ENCODE data around the gene MAPK10.

Gene MAPK10

DNA sequence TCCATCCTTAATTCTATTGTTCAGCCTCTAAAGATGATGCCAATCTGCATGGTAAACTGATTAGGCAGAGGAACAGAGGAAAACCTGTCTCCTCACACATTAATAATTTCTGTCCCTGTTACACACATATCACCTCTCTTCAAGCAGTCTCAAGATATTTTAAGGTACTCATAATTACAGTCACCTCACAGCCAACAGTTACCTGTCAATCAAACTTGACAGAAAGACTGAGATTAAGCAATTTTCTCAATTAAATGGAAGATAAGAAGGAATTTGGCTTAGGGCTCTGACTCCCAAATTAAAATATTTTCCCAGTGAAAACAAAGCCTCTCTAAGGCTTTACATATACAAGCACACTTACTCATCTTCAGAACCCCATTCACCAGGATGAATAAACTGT is 85.2 kb downstream of the MAPK10 start:
- H3K36me3 ChIP-seq (ENCODE audit: control insufficient read depth in 2 of 2, insufficient read depth in 1 of 2, low read length in 2 of 2): no peaks in the 10 kb centered on the region
- H3K27ac ChIP-seq (ENCODE audit: extremely low read depth, low read depth, low read length): no peak overlapping the region
- H3K4me3 ChIP-seq (ENCODE audit: low read depth, low read length): no peak overlapping the region
- no peaks in the 10 kb centered on the region for H3K4me1 ChIP-seq (ENCODE audit: control insufficient read depth, insufficient read depth, low read length)
- no peaks in the 10 kb centered on the region for H3K9me3 ChIP-seq (ENCODE audit: control insufficient read depth, insufficient read depth, low read depth, low read length)
- no peak for TF ChIP-seq ZNF514 (tag by site-specific recombination; IDR thresholded peaks at IDR 0.05)
- TF ChIP-seq, protein P1, sequence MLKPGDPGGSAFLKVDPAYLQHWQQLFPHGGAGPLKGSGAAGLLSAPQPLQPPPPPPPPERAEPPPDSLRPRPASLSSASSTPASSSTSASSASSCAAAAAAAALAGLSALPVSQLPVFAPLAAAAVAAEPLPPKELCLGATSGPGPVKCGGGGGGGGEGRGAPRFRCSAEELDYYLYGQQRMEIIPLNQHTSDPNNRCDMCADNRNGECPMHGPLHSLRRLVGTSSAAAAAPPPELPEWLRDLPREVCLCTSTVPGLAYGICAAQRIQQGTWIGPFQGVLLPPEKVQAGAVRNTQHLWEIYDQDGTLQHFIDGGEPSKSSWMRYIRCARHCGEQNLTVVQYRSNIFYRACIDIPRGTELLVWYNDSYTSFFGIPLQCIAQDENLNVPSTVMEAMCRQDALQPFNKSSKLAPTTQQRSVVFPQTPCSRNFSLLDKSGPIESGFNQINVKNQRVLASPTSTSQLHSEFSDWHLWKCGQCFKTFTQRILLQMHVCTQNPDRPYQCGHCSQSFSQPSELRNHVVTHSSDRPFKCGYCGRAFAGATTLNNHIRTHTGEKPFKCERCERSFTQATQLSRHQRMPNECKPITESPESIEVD (tag by site-specific recombination; IDR thresholded peaks at IDR 0.05): no peak
- CTCF ChIA-PET: no interaction called here
- POLR2A ChIA-PET: no interaction called here

DNA sequence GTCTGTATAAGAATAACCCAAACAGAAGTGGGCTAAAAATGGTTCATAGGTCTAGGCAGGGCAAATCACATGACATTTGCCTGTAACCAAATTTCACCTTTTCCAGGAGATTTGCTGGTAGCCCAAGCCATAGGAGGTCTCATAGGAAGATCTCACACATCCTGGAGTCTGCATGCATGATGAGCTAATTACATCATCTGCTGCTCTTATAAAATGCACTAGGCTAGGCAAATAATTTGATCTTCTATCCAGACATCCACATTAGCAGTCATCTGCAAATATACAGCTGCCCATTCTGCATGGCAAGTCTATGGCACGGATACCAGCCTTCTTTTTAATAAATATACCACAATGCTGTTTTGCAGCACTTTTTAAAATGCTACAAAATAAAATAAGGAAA is 87.2 kb downstream of the MAPK10 start:
- Histone ChIP-seq H3K4me1 (ENCODE audit: control insufficient read depth, insufficient read depth, low read length) (no peaks in the 10 kb centered on the region), H3K4me3 (ENCODE audit: low read depth, low read length) (no peak overlapping the region), H3K27ac (ENCODE audit: extremely low read depth, low read depth, low read length) (no peak overlapping the region), H3K9me3 (ENCODE audit: control insufficient read depth, insufficient read depth, low read depth, low read length) (no peaks in the 10 kb centered on the region), H3K36me3 (ENCODE audit: control insufficient read depth in 2 of 2, insufficient read depth in 1 of 2, low read length in 2 of 2) (no peaks in the 10 kb centered on the region)
- CTCF ChIA-PET: no interaction called here
- TF ChIP-seq ZFP69B (tag by site-specific recombination; IDR thresholded peaks at IDR 0.05) (no peak), SCRT1 (tag by site-specific recombination; IDR thresholded peaks at IDR 0.05; ENCODE audit: borderline replicate concordance) (no peak)
- TF ChIP-seq, protein P2, sequence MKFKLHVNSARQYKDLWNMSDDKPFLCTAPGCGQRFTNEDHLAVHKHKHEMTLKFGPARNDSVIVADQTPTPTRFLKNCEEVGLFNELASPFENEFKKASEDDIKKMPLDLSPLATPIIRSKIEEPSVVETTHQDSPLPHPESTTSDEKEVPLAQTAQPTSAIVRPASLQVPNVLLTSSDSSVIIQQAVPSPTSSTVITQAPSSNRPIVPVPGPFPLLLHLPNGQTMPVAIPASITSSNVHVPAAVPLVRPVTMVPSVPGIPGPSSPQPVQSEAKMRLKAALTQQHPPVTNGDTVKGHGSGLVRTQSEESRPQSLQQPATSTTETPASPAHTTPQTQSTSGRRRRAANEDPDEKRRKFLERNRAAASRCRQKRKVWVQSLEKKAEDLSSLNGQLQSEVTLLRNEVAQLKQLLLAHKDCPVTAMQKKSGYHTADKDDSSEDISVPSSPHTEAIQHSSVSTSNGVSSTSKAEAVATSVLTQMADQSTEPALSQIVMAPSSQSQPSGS (tag by site-specific recombination; IDR thresholded peaks at IDR 0.05; ENCODE audit: low read depth): no peak
- POLR2A ChIA-PET: no interaction called here

DNA sequence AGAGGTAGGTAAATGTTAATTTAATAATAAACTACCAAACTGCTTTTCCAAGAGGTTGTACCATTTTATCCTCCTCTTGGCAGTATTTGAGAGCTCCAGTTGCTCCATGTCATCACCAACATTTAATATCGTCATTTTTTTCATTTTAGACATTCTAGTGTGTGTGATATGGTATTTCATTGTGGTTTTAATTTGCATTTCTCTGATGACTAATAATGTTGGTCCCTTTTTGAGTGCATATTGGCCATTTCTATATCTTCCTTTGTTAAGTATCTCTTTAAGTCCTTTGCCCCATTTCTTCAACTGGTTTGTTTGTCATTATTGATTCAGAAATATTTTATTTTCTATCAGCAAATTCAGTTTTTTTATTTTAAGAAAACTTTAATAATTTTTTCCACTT is 88.8 kb downstream of the MAPK10 start:
- Histone ChIP-seq H3K36me3 (ENCODE audit: control insufficient read depth in 2 of 2, insufficient read depth in 1 of 2, low read length in 2 of 2) (no peaks in the 10 kb centered on the region), H3K27ac (ENCODE audit: extremely low read depth, low read depth, low read length) (no peak overlapping the region), H3K9me3 (ENCODE audit: control insufficient read depth, insufficient read depth, low read depth, low read length) (no peaks in the 10 kb centered on the region), H3K4me1 (ENCODE audit: control insufficient read depth, insufficient read depth, low read length) (no peaks in the 10 kb centered on the region), H3K4me3 (ENCODE audit: low read depth, low read length) (no peak overlapping the region)
- POLR2A ChIA-PET: no interaction called here
- CTCF ChIA-PET: no interaction called here
- TF ChIP-seq ZNF585B (tag by site-specific recombination; IDR thresholded peaks at IDR 0.05) (peak; percentile 36; the same call in 1 of the 2 replicates), ZNF274 (IDR thresholded peaks at IDR 0.05; ENCODE audit: low read length) (no peak), ZNF274 (tag by site-specific recombination; IDR thresholded peaks at IDR 0.05; ENCODE audit: borderline replicate concordance) (no peak)

DNA sequence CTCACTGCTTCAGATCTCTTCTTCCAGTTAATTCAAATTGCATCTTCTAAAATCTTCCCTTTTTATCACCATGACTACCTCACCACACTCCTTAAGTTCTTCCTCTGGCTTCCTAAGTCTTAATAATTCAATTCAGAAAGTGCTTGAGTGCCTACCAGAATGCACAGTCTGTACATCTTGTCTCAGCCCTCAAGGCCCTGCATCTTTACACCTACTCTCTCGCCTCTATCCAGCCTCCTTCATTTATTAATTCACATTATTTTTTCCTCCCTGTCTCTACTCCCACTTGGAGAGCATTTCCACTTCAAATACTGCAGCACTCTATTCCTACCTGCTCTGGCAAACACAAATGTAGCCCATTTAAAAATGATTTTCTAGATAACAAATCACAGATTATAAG is 90.5 kb downstream of the MAPK10 start:
- no peaks in the 10 kb centered on the region for H3K4me1 ChIP-seq (ENCODE audit: control insufficient read depth, insufficient read depth, low read length)
- H3K9me3 ChIP-seq (ENCODE audit: control insufficient read depth, insufficient read depth, low read depth, low read length): no peaks in the 10 kb centered on the region
- no peak overlapping the region for H3K27ac ChIP-seq (ENCODE audit: extremely low read depth, low read depth, low read length)
- no peak overlapping the region for H3K4me3 ChIP-seq (ENCODE audit: low read depth, low read length)
- no peaks in the 10 kb centered on the region for H3K36me3 ChIP-seq (ENCODE audit: control insufficient read depth in 2 of 2, insufficient read depth in 1 of 2, low read length in 2 of 2)
- POLR2A ChIA-PET: no interaction called here
- CTCF ChIA-PET: no interaction called here
- TF ChIP-seq, protein P3, sequence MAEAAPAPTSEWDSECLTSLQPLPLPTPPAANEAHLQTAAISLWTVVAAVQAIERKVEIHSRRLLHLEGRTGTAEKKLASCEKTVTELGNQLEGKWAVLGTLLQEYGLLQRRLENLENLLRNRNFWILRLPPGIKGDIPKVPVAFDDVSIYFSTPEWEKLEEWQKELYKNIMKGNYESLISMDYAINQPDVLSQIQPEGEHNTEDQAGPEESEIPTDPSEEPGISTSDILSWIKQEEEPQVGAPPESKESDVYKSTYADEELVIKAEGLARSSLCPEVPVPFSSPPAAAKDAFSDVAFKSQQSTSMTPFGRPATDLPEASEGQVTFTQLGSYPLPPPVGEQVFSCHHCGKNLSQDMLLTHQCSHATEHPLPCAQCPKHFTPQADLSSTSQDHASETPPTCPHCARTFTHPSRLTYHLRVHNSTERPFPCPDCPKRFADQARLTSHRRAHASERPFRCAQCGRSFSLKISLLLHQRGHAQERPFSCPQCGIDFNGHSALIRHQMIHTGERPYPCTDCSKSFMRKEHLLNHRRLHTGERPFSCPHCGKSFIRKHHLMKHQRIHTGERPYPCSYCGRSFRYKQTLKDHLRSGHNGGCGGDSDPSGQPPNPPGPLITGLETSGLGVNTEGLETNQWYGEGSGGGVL (tag by site-specific recombination; IDR thresholded peaks at IDR 0.05): no peak
- TF ChIP-seq KLF9 (tag by site-specific recombination; IDR thresholded peaks at IDR 0.05; ENCODE audit: low read depth) (no peak), YY2 (tag by site-specific recombination; IDR thresholded peaks at IDR 0.05) (no peak), ZNF501 (tag by site-specific recombination; IDR thresholded peaks at IDR 0.05) (no peak), PRDM1 (tag by site-specific recombination; IDR thresholded peaks at IDR 0.05) (no peak), MEIS1 (CRISPR knock-in tag; IDR thresholded peaks at IDR 0.05; ENCODE audit: borderline replicate concordance) (no peak), ZNF529 (tag by site-specific recombination; IDR thresholded peaks at IDR 0.05; ENCODE audit: insufficient replicate concordance) (no peak), ZNF274 (IDR thresholded peaks at IDR 0.05; ENCODE audit: low read length) (no peak), ZNF274 (tag by site-specific recombination; IDR thresholded peaks at IDR 0.05; ENCODE audit: borderline replicate concordance) (no peak)
- TF ChIP-seq, protein P4, sequence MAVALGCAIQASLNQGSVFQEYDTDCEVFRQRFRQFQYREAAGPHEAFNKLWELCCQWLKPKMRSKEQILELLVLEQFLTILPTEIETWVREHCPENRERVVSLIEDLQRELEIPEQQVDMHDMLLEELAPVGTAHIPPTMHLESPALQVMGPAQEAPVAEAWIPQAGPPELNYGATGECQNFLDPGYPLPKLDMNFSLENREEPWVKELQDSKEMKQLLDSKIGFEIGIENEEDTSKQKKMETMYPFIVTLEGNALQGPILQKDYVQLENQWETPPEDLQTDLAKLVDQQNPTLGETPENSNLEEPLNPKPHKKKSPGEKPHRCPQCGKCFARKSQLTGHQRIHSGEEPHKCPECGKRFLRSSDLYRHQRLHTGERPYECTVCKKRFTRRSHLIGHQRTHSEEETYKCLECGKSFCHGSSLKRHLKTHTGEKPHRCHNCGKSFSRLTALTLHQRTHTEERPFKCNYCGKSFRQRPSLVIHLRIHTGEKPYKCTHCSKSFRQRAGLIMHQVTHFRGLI (tag by site-specific recombination; IDR thresholded peaks at IDR 0.05): no peak
- TF ChIP-seq, protein P1 (tag by site-specific recombination; IDR thresholded peaks at IDR 0.05): no peak
- TF ChIP-seq, protein P5, sequence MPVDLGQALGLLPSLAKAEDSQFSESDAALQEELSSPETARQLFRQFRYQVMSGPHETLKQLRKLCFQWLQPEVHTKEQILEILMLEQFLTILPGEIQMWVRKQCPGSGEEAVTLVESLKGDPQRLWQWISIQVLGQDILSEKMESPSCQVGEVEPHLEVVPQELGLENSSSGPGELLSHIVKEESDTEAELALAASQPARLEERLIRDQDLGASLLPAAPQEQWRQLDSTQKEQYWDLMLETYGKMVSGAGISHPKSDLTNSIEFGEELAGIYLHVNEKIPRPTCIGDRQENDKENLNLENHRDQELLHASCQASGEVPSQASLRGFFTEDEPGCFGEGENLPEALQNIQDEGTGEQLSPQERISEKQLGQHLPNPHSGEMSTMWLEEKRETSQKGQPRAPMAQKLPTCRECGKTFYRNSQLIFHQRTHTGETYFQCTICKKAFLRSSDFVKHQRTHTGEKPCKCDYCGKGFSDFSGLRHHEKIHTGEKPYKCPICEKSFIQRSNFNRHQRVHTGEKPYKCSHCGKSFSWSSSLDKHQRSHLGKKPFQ (tag by site-specific recombination; IDR thresholded peaks at IDR 0.05): no peak

Data from HEK293 (cell line).